A549 treated with AZD9567 at 1 μM for 4 hours (cell line): ENCODE results near the gene SLC16A9. TPM values are rescaled to one million over a fixed set of nuclear protein-coding genes. Genes with fewer than 3 reads are reported as not detected.

Experiments used
- total RNA-seq: library from RNA; stranded (reverse); fragments of 200-300 nt; extraction: Qiagen RNA extraction; gene quantifications from 5 replicates; pipeline ENCODE4 v1.2.3, GENCODE V29; 2022; ENCODE audit not compliant: insufficient read depth

SLC16A9 gene, protein sequence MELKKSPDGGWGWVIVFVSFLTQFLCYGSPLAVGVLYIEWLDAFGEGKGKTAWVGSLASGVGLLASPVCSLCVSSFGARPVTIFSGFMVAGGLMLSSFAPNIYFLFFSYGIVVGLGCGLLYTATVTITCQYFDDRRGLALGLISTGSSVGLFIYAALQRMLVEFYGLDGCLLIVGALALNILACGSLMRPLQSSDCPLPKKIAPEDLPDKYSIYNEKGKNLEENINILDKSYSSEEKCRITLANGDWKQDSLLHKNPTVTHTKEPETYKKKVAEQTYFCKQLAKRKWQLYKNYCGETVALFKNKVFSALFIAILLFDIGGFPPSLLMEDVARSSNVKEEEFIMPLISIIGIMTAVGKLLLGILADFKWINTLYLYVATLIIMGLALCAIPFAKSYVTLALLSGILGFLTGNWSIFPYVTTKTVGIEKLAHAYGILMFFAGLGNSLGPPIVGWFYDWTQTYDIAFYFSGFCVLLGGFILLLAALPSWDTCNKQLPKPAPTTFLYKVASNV
- 0.07 to 0.14 TPM (median 0.11 TPM) in 4 of 5 replicates, not detected in the other for total RNA-seq

GRCh38 chr10:59709395-59710125 is at the start of gene SLC16A9:
Gene SLC16A9, minus strand, starts transcription at chr10:59709850. Its CDS starts 25,559 bp downstream, at chr10:59684291.

DNA sequence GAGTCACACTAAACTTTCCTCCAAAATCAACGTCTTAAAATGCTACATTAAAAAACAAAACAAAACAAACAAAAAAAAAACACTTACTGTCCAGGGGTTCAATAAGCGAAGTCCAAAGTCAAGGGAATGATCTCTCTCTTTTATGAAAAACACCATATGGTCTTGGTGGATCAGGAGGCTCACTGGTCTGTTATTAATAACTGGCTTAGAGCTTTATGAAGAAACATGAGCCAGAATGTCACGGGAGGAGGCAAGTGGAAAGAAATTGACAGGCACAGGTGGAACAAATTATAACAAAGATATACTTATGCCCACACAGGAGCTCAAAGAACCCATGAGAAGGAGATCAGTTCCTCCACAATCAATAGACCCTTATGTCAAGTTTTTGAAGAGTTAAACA is 43.6 kb upstream of the SLC16A9 start, which contains the start of gene MRLN:
Gene MRLN (minus strand): TSS at position 189 of the 400 bp plus-strand sequence.

Other genes starting within 250 kb of the SLC16A9 start
- gene MRLN, start 43.6 kb upstream of the SLC16A9 start, total RNA-seq, result not detected in 5 replicates
- 27.9 to 33.9 TPM (median 28.8 TPM) in 5 replicates for gene CCDC6, start 196.7 kb upstream of the SLC16A9 start, total RNA-seq